Osteoblast (primary cell): ENCODE data around the gene SLC43A2. TPM values are rescaled to one million over a fixed set of nuclear protein-coding genes. Genes with fewer than 3 reads are reported as not detected.

Source experiments
- DNase-seq: peaks from one replicate; pipeline ENCODE4 v3.0.0; 2011; ENCODE audit warnings: low spot score, mixed read lengths; ENCODE audit not compliant: insufficient read length; ENCODE audit errors: missing footprints
- H2AFZ ChIP-seq: 2 replicates; pipeline ENCODE4 v1.6.0; 2011; ENCODE audit warnings: mild to moderate bottlenecking, low read length
- H3K27ac ChIP-seq: 2 replicates; pipeline ENCODE4 v1.5.1; 2011; ENCODE audit warnings: mild to moderate bottlenecking, low read depth, low read length, moderate library complexity
- H3K27me3 ChIP-seq: 2 replicates; pipeline ENCODE4 v1.6.0; 2012; ENCODE audit warnings: mild to moderate bottlenecking, control low read depth, inconsistent platforms, low read length, moderate library complexity; ENCODE audit not compliant: insufficient read depth
- H3K36me3 ChIP-seq: 2 replicates; pipeline ENCODE4 v1.5.1; 2011; ENCODE audit warnings: mild to moderate bottlenecking, low read length, control low read depth, moderate library complexity; ENCODE audit not compliant: insufficient read depth
- H3K4me1 ChIP-seq: 2 replicates; pipeline ENCODE4 v1.5.1; 2011; ENCODE audit warnings: mild to moderate bottlenecking, low read length, control low read depth, moderate library complexity; ENCODE audit not compliant: insufficient read depth
- H3K4me2 ChIP-seq: 2 replicates; pipeline ENCODE4 v1.6.0; 2011; ENCODE audit warnings: mild to moderate bottlenecking, low read length; ENCODE audit not compliant: insufficient read depth
- H3K4me3 ChIP-seq: fragments of 200-600 bp; sonication (generic); 3 replicates; pipeline ENCODE4 v1.5.1; 2012; ENCODE audit warnings: mild to moderate bottlenecking, low read length, inconsistent platforms; ENCODE audit not compliant: insufficient read depth
- H3K79me2 ChIP-seq: 2 replicates; pipeline ENCODE4 v1.6.0; 2012; ENCODE audit warnings: mild to moderate bottlenecking, low read length, control low read depth, inconsistent platforms; ENCODE audit not compliant: insufficient read depth
- H3K9me3 ChIP-seq: 2 replicates; pipeline ENCODE4 v1.5.1; 2011; ENCODE audit warnings: low read depth, low read length, control low read depth
- H4K20me1 ChIP-seq: 2 replicates; pipeline ENCODE4 v1.6.0; 2012; ENCODE audit warnings: mild to moderate bottlenecking, low read length, control low read depth; ENCODE audit not compliant: insufficient read depth
- CTCF ChIP-seq: IDR thresholded peaks from 2 replicates; pipeline ENCODE4 v1.5.1; 2011; ENCODE audit warnings: mild to moderate bottlenecking, low read depth, low read length, moderate library complexity; ENCODE audit errors: extremely low read depth
- total RNA-seq: library from RNA; depleted of rRNA; stranded (reverse); fragments of >200 nt; gene quantifications from 2 replicates; pipeline ENCODE4 v1.2.3, GENCODE V29; 2012

SLC43A2 gene
- total RNA-seq, 1 donor: 5.4 TPM

DNA sequence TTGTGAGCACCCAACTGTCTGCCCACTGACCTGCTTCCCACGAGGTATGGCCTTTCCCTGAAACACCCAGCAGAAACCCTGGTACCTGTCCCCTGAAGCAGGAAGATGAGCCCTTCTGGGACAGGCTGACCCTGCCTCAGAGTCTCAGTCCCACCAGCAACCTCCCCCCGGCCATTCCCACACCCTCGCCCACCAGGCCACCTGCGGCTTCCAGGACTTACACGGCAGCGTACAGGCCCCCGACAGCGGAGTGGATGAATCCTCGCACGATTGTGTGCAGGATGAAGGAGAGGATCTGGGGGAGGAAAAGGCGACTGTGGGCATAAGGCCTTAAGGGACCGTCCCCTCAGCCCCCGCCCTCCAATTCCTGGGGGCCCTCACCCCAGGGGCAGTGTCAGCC, 50.6 kb downstream of the SLC43A2 start:
- no peak for DNase-seq
- peak overlapping the region; percentile 91 for H3K27ac ChIP-seq
- no peak for TF ChIP-seq CTCF
- H3K4me2 ChIP-seq: peak overlapping the region; percentile 71
- no peaks in the 10 kb centered on the region for H3K79me2 ChIP-seq
- no peaks in the 10 kb centered on the region for H3K9me3 ChIP-seq
- H2AFZ ChIP-seq: peak overlapping the region; percentile 85
- peaks cover 14% of the 10 kb centered on the region for H3K4me1 ChIP-seq
- no peaks in the 10 kb centered on the region for H4K20me1 ChIP-seq
- H3K27me3 ChIP-seq: no peaks in the 10 kb centered on the region
- peak overlapping the region; percentile 40 for H3K4me3 ChIP-seq
- H3K36me3 ChIP-seq: no peaks in the 10 kb centered on the region

DNA sequence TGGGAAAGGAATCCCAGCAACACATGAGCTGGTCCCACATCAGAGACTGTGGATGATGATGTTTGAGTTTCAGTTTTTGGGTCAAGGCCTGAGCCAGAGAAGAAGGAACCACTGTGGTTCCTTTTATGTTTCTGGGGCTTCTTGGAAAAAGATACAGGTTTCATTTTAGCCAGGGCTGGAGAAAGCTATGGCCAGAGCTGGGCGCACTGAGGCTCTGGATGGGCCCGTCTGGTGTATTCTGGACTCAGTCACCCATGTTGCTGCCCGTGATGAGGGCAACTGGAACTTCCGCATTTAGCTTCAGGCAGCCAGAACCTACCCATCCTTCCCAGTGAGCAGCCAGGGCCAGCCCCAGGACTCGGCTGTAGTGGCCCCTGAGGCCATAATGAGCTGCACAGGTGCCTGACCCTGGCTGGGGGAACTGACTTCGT, 51.0 kb downstream of the SLC43A2 start:
- TF ChIP-seq CTCF: no peak
- peak overlapping the region; percentile 91 for H3K27ac ChIP-seq

GRCh38 chr17:1577182-1577581, 51.5 kb downstream of the SLC43A2 start:
- peak overlapping the region; percentile 85 for H2AFZ ChIP-seq
- H3K27me3 ChIP-seq: no peaks in the 10 kb centered on the region
- no peaks in the 10 kb centered on the region for H4K20me1 ChIP-seq
- H3K4me2 ChIP-seq: peak overlapping the region; percentile 71
- H3K9me3 ChIP-seq: no peaks in the 10 kb centered on the region
- no peak for TF ChIP-seq CTCF
- no peaks in the 10 kb centered on the region for H3K36me3 ChIP-seq
- peak overlapping the region; percentile 40 for H3K4me3 ChIP-seq
- no peaks in the 10 kb centered on the region for H3K79me2 ChIP-seq
- peak overlapping the region; percentile 91 for H3K27ac ChIP-seq
- peak; percentile 99 for DNase-seq
- H3K4me1 ChIP-seq: peaks cover 14% of the 10 kb centered on the region

More for the DNA sequence above, 51.0 kb downstream of the SLC43A2 start:
- Histone ChIP-seq H3K4me3 (peak overlapping the region; percentile 40), H3K4me1 (peaks cover 14% of the 10 kb centered on the region), H3K9me3 (no peaks in the 10 kb centered on the region), H3K79me2 (no peaks in the 10 kb centered on the region), H3K4me2 (peak overlapping the region; percentile 71), H3K27me3 (no peaks in the 10 kb centered on the region), H3K36me3 (no peaks in the 10 kb centered on the region), H4K20me1 (no peaks in the 10 kb centered on the region), H2AFZ (peak overlapping the region; percentile 85)
- peak; percentile 91 for DNase-seq

DNA sequence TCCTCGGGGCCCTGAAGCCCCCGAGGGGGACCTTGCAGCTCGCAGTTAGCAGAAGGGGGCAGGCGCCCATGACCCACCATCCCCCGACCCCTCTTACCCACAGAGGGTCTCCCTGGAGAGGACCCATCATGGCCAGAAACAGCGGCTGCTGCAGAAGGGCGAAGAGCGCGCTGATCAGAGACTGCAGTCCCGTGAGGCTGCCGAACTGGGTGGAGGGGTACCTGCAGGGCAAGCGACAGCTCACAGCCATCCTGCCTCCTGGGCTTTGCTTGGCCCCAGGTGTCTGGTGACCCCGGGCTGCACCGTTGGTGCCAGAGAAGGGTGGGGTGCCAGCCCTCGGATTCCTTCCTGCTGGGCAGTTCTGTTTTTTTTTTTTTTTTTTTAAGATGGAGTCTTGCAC, 52.1 kb downstream of the SLC43A2 start:
- H3K27ac ChIP-seq: no peak overlapping the region
- no peaks in the 10 kb centered on the region for H3K27me3 ChIP-seq
- no peaks in the 10 kb centered on the region for H4K20me1 ChIP-seq
- no peak overlapping the region for H3K4me2 ChIP-seq
- H3K4me1 ChIP-seq: peaks cover 14% of the 10 kb centered on the region
- H2AFZ ChIP-seq: no peak overlapping the region
- no peaks in the 10 kb centered on the region for H3K36me3 ChIP-seq
- no peaks in the 10 kb centered on the region for H3K9me3 ChIP-seq
- no peak overlapping the region for H3K4me3 ChIP-seq
- DNase-seq: no peak
- H3K79me2 ChIP-seq: no peaks in the 10 kb centered on the region
- no peak for TF ChIP-seq CTCF
